ENCODE results near the gene PLXNB1. TPM values are rescaled to one million over a fixed set of nuclear protein-coding genes. Genes with fewer than 3 reads are reported as not detected.
A peak's percentile ranks its signal among the peaks of the same experiment; 100 is the strongest.
"Not testable (repeated sequence)": the region's sequence is repeated elsewhere in the genome, so short reads cannot be mapped to it uniquely, and the experiment has no call there.

Gene PLXNB1
- total and polyA plus RNA-seq, 7 experiments from 2014 or later = 0.79 to 3.3 (median 2.7) TPM; not detected in 2

GRCh38 chr3:48461767-48462166 is 31.9 kb upstream of the PLXNB1 start:
- H3K4me3 ChIP-seq (ENCODE audit: low read length); ATAC-seq; H3K9me3 Mint-ChIP-seq; DNase-seq; intact Hi-C loops (cut with micrococcal nuclease); POLR2A ChIA-PET; H3K27me3 ChIP-seq (ENCODE audit: control insufficient read depth in 2 of 2, insufficient read depth in 2 of 2, low read length in 2 of 2); H3K9me3 ChIP-seq (ENCODE audit: control insufficient read depth in 2 of 3, low read length in 3 of 3); H3K4me3 Mint-ChIP-seq; H3K27ac ChIP-seq (ENCODE audit: low read depth, low read length); H3K27me3 Mint-ChIP-seq: not testable (repeated sequence)
- Histone ChIP-seq H3K4me1 (ENCODE audit: control insufficient read depth in 2 of 2, insufficient read depth in 2 of 2, low read length in 2 of 2) (peaks cover 11 to 14% of the 10 kb centered on the region in 2 donors), H3K36me3 (ENCODE audit: control insufficient read depth in 2 of 3, insufficient read depth in 3 of 3, low read length in 3 of 3) (peaks cover 0 to 42% (median 10%) of the 10 kb centered on the region in 3 experiments)
- Mint-ChIP-seq H3K4me1 (peaks cover 5 to 25% (median 20%) of the 10 kb centered on the region in 7 donors), H3K36me3 (peaks cover 0 to 17% (median 0%) of the 10 kb centered on the region in 5 donors), H3K27ac (peak overlapping the region in 1 of 9 donors; percentile 8)
- CTCF ChIA-PET = interaction anchor here (1.2 to 2.1 kb wide), 2 partner anchors 26 to 45 kb away, joined by 4 to 7 read pairs; no protein-coding TSS in a partner anchor

GRCh38 chr3:48460517-48460902 is 30.6 kb upstream of the PLXNB1 start:
- ATAC-seq (no peak), DNase-seq (no peak)
- CTCF ChIA-PET = no interaction called here
- peaks cover 4 to 7% of the 10 kb centered on the region in 2 donors for H3K4me1 ChIP-seq (ENCODE audit: control insufficient read depth in 2 of 2, insufficient read depth in 2 of 2, low read length in 2 of 2)
- POLR2A ChIA-PET = no interaction called here
- H3K4me3 Mint-ChIP-seq = no peak overlapping the region
- no peaks in the 10 kb centered on the region for H3K27me3 Mint-ChIP-seq
- H3K36me3 ChIP-seq (ENCODE audit: control insufficient read depth in 2 of 3, insufficient read depth in 3 of 3, low read length in 3 of 3) = peaks cover 0 to 46% (median 10%) of the 10 kb centered on the region in 3 experiments
- no peaks in the 10 kb centered on the region for H3K9me3 ChIP-seq (ENCODE audit: control insufficient read depth in 2 of 3, low read length in 3 of 3)
- no peaks in the 10 kb centered on the region for H3K27me3 ChIP-seq (ENCODE audit: control insufficient read depth in 2 of 2, insufficient read depth in 2 of 2, low read length in 2 of 2)
- H3K36me3 Mint-ChIP-seq = peaks cover 0 to 16% (median 0%) of the 10 kb centered on the region in 5 donors
- peaks cover 5 to 15% (median 12%) of the 10 kb centered on the region in 7 donors for H3K4me1 Mint-ChIP-seq
- no peak overlapping the region for H3K4me3 ChIP-seq (ENCODE audit: low read length)
- H3K9me3 Mint-ChIP-seq = no peaks in the 10 kb centered on the region
- H3K27ac ChIP-seq (ENCODE audit: low read depth, low read length) = no peak overlapping the region
- intact Hi-C loops (cut with micrococcal nuclease) = no loop called here
- peak overlapping the region in 5 of 9 donors; percentile 0 to 80 (median 8) for H3K27ac Mint-ChIP-seq

DNA sequence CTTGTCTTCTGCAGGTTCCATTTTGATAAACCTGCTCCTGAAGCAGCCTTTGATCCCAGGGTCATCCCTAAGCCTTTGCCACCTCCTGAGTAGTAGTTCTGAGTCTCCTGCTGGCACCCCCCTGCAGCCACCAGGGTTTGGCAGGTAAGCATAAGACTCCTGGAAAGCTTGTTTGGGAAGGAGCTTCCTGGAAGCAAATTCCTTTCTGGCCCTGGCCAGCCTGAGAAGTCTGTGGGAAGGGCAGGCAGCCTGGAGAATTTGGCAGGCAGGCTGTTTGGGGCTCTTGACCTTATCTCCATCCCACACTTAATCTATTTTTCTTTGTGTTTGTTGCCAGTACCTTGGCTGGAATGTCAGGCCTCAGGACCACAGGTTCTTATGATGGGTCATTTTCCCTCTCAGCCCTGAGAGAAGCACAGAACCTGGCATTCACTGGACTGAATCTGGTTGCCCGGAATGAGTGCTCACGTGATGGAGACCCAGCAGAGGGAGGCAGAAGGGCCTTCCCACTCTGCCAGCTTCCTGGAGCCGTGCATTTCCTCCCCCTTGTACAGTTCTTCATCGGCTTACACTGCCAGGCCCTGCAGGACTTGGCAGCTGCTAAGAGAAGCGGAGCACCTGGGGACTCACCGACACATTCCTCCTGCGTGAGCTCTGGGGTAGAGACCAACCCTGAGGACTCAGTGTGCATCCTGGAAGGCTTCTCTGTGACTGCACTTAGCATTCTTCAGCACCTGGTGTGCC is 30.1 kb upstream of the PLXNB1 start:
- H3K4me3 ChIP-seq (ENCODE audit: low read length) = no peak overlapping the region
- peak overlapping the region in 2 of 9 donors; percentile 8 to 18 for H3K27ac Mint-ChIP-seq
- H3K36me3 Mint-ChIP-seq = peaks cover 0 to 19% (median 0%) of the 10 kb centered on the region in 5 donors
- POLR2A ChIA-PET = no interaction called here
- DNase-seq (no peak), ATAC-seq (no peak)
- CTCF ChIA-PET = no interaction called here
- intact Hi-C loops (cut with micrococcal nuclease) = no loop called here
- H3K9me3 Mint-ChIP-seq = no peaks in the 10 kb centered on the region
- H3K4me3 Mint-ChIP-seq = no peak overlapping the region
- H3K9me3 ChIP-seq (ENCODE audit: control insufficient read depth in 2 of 3, low read length in 3 of 3) = no peaks in the 10 kb centered on the region
- H3K27ac ChIP-seq (ENCODE audit: low read depth, low read length) = no peak overlapping the region
- peaks cover 3 to 10% (median 6%) of the 10 kb centered on the region in 7 donors for H3K4me1 Mint-ChIP-seq
- peaks cover 0 to 52% (median 10%) of the 10 kb centered on the region in 3 experiments for H3K36me3 ChIP-seq (ENCODE audit: control insufficient read depth in 2 of 3, insufficient read depth in 3 of 3, low read length in 3 of 3)
- peaks cover 0 to 2% of the 10 kb centered on the region in 2 donors for H3K4me1 ChIP-seq (ENCODE audit: control insufficient read depth in 2 of 2, insufficient read depth in 2 of 2, low read length in 2 of 2)
- no peaks in the 10 kb centered on the region for H3K27me3 Mint-ChIP-seq
- H3K27me3 ChIP-seq (ENCODE audit: control insufficient read depth in 2 of 2, insufficient read depth in 2 of 2, low read length in 2 of 2) = no peaks in the 10 kb centered on the region

DNA sequence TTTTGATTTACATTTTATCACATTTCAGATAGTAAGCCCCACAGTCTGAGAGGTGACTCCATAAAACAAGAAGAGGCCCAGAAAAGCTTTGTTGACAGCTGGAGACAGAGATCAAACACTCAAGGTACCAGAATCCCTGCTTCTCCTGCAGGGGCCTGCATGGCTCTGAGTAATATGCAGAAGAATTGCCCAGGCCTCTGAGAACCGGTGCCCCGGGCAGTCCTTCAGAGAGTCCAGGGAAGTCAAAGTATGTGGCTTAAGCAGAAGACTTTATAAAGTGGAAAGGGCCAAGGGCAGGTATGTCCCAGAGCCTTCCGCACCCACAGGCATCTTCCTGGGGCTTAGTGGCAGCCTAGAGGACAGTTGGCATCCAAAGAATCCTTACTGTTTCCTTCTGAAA is 29.4 kb upstream of the PLXNB1 start:
- Histone ChIP-seq H3K36me3 (ENCODE audit: control insufficient read depth in 2 of 3, insufficient read depth in 3 of 3, low read length in 3 of 3) (peaks cover 0 to 58% (median 10%) of the 10 kb centered on the region in 3 experiments), H3K27ac (ENCODE audit: low read depth, low read length) (no peak overlapping the region), H3K4me3 (ENCODE audit: low read length) (no peak overlapping the region), H3K9me3 (ENCODE audit: control insufficient read depth in 2 of 3, low read length in 3 of 3) (no peaks in the 10 kb centered on the region), H3K4me1 (ENCODE audit: control insufficient read depth in 2 of 2, insufficient read depth in 2 of 2, low read length in 2 of 2) (no peaks in the 10 kb centered on the region), H3K27me3 (ENCODE audit: control insufficient read depth in 2 of 2, insufficient read depth in 2 of 2, low read length in 2 of 2) (no peaks in the 10 kb centered on the region)
- Mint-ChIP-seq H3K27me3 (no peaks in the 10 kb centered on the region), H3K36me3 (peaks cover 0 to 24% (median 0%) of the 10 kb centered on the region in 5 donors), H3K27ac (no peak overlapping the region), H3K4me1 (peaks cover 3 to 10% (median 6%) of the 10 kb centered on the region in 7 donors), H3K4me3 (no peak overlapping the region), H3K9me3 (no peaks in the 10 kb centered on the region)
- ChIA-PET CTCF (interaction anchor here (0.9 to 4.0 kb wide), 2 partner anchors 13 to 49 kb away, joined by 3 to 14 read pairs; partner anchors contain the start of gene ATRIP), POLR2A (interaction anchor here (0.7 to 6.1 kb wide), 2 partner anchors 14 to 21 kb away, joined by 4 to 34 read pairs; partner anchors contain the start of gene ATRIP)
- intact Hi-C loops (cut with micrococcal nuclease) = no loop called here
- DNase-seq = no peak
- no peak for ATAC-seq

- peaks cover 3 to 9% (median 6%) of the 10 kb centered on the region in 7 donors for H3K4me1 Mint-ChIP-seq
- CTCF ChIA-PET = interaction anchor here (0.6 to 4.0 kb wide), 3 partner anchors 52 to 92 kb away, joined by 4 to 14 read pairs (median 8); no protein-coding TSS in a partner anchor
These were observed 26.6 kb upstream of the PLXNB1 start for GRCh38 chr3:48456456-48456855.

DNA sequence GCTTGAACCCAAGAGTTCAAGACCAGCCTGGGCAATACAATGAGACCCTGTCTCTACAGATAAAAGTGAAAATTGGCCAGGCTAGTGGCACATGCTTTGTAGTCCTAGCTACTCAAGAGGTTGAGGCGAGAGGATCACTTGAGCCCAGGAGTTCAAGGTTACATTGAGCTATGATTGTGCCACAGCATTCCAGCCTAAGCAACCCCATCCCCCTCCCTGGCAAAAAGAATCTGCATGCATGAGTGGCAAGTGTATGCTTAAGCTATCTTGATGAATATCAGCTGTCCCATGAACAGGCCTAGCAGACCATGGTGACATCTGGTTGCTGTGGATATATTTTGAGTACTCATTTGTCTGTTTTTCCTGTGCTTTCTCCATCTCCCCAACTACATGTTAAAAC is 21.4 kb upstream of the PLXNB1 start:
- H3K27ac Mint-ChIP-seq = no peak overlapping the region
- H3K36me3 Mint-ChIP-seq = peaks cover 3 to 32% (median 7%) of the 10 kb centered on the region in 5 donors
- CTCF ChIA-PET = interaction anchor here (1.2 to 2.4 kb wide), 2 partner anchors 12 to 15 kb away, joined by 3 to 9 read pairs; partner anchors contain the start of gene CCDC51
- POLR2A ChIA-PET = interaction anchor here (0.6 to 1.6 kb wide), 4 partner anchors 11 to 895 kb away, joined by 3 to 9 read pairs (median 4); partner anchors contain the start of genes CCDC51 and TMA7
- no peaks in the 10 kb centered on the region for H3K9me3 Mint-ChIP-seq
- Histone ChIP-seq H3K27ac (ENCODE audit: low read depth, low read length) (no peak overlapping the region), H3K9me3 (ENCODE audit: control insufficient read depth in 2 of 3, low read length in 3 of 3) (no peaks in the 10 kb centered on the region), H3K4me3 (ENCODE audit: low read length) (no peak overlapping the region), H3K4me1 (ENCODE audit: control insufficient read depth in 2 of 2, insufficient read depth in 2 of 2, low read length in 2 of 2) (peaks cover 8 to 9% of the 10 kb centered on the region in 2 donors), H3K36me3 (ENCODE audit: control insufficient read depth in 2 of 3, insufficient read depth in 3 of 3, low read length in 3 of 3) (peaks cover 0 to 39% (median 0%) of the 10 kb centered on the region in 3 experiments), H3K27me3 (ENCODE audit: control insufficient read depth in 2 of 2, insufficient read depth in 2 of 2, low read length in 2 of 2) (no peaks in the 10 kb centered on the region)
- H3K4me1 Mint-ChIP-seq = peaks cover 8 to 27% (median 19%) of the 10 kb centered on the region in 7 donors
- H3K27me3 Mint-ChIP-seq = no peaks in the 10 kb centered on the region
- no peak overlapping the region for H3K4me3 Mint-ChIP-seq
- intact Hi-C loops (cut with micrococcal nuclease) = no loop called here
- DNase-seq (no peak), ATAC-seq (no peak)

More at GRCh38 chr3:48456456-48456855, 26.6 kb upstream of the PLXNB1 start:
- peaks cover 3 to 41% (median 6%) of the 10 kb centered on the region in 5 donors for H3K36me3 Mint-ChIP-seq
- no peak for ATAC-seq
- Histone ChIP-seq H3K9me3 (ENCODE audit: control insufficient read depth in 2 of 3, low read length in 3 of 3) (no peaks in the 10 kb centered on the region), H3K27me3 (ENCODE audit: control insufficient read depth in 2 of 2, insufficient read depth in 2 of 2, low read length in 2 of 2) (no peaks in the 10 kb centered on the region), H3K27ac (ENCODE audit: low read depth, low read length) (no peak overlapping the region), H3K4me1 (ENCODE audit: control insufficient read depth in 2 of 2, insufficient read depth in 2 of 2, low read length in 2 of 2) (no peaks in the 10 kb centered on the region), H3K36me3 (ENCODE audit: control insufficient read depth in 2 of 3, insufficient read depth in 3 of 3, low read length in 3 of 3) (peaks cover 0 to 78% (median 10%) of the 10 kb centered on the region in 3 experiments), H3K4me3 (ENCODE audit: low read length) (no peak overlapping the region)
- peak overlapping the region in 1 of 9 donors; percentile 48 for H3K27ac Mint-ChIP-seq
- no peaks in the 10 kb centered on the region for H3K27me3 Mint-ChIP-seq
- intact Hi-C loops (cut with micrococcal nuclease) = no loop called here
- no peak for DNase-seq
- H3K9me3 Mint-ChIP-seq = no peaks in the 10 kb centered on the region
- POLR2A ChIA-PET = interaction anchor here (0.6 to 6.1 kb wide), 5 partner anchors 8 to 556 kb away, joined by 3 to 34 read pairs (median 3); partner anchors contain the start of genes ATRIP and NME6
- H3K4me3 Mint-ChIP-seq = no peak overlapping the region

Measured in naive thymus-derived CD4-positive, alpha-beta T cell (primary cell).